Activated B cell treated with CpG ODN at 0.5 μM for 24 hours (primary cell): ENCODE data around the gene ADCY2. TPM values are rescaled to one million over a fixed set of nuclear protein-coding genes. Genes with fewer than 3 reads are reported as not detected.

Experiments
- ATAC-seq: fragments of 200-7000 bp; cut with Tn5 transposase; one replicate; pipeline ENCODE4 v1.10.0; 2021; ENCODE audit warnings: low read depth, mild to moderate bottlenecking, moderate library complexity
- CTCF ChIA-PET: fragments of 350-600 bp; sonication (Branson Sonifier 250); formaldehyde crosslinking; loops from one replicate; lab custom pipeline; 2021; ENCODE audit warnings: antibody characterized with exemption; lab: Charles Lee
- POLR2A ChIA-PET: fragments of 350-600 bp; sonication (Branson Sonifier 250); formaldehyde crosslinking; loops from one replicate; lab custom pipeline; 2021; ENCODE audit warnings: antibody characterized with exemption; lab: Charles Lee
- DNase-seq: peaks from one replicate; pipeline ENCODE4 v3.0.0; 2022
- H3K27ac Mint-ChIP-seq: one replicate; pipeline ENCODE4 v1.8.0; 2020; ENCODE audit warnings: mixed read lengths
- H3K27me3 Mint-ChIP-seq: one replicate; pipeline ENCODE4 v1.8.0; 2021; ENCODE audit warnings: mixed read lengths
- H3K36me3 Mint-ChIP-seq: one replicate; pipeline ENCODE4 v1.8.0; 2021; ENCODE audit warnings: low read depth, mixed read lengths
- H3K4me1 Mint-ChIP-seq: one replicate; pipeline ENCODE4 v1.8.0; 2021; ENCODE audit warnings: mixed read lengths
- H3K4me3 Mint-ChIP-seq: one replicate; pipeline ENCODE4 v1.8.0; 2020; ENCODE audit warnings: mild to moderate bottlenecking, mixed read lengths
- H3K9me3 Mint-ChIP-seq: one replicate; pipeline ENCODE4 v1.8.0; 2020; ENCODE audit warnings: mixed read lengths
- CTCF ChIP-seq: fragments of 200-600 bp; IDR thresholded peaks from one replicate; pipeline ENCODE4 v1.8.0; 2022; ENCODE audit warnings: antibody characterized with exemption, mild to moderate bottlenecking
- intact Hi-C: fragments of 100-400 bp; cut with micrococcal nuclease; formaldehyde crosslinking; loops from one replicate; pipeline ENCODE4 v1.15.1; 2024
- total RNA-seq: library from RNA; stranded (reverse); gene quantifications from 2 replicates; pipeline ENCODE4 v1.2.3, GENCODE V29; 2022

The ADCY2 gene
- total RNA-seq, 1 donor from 2014 or later = not detected

- ATAC-seq (no peak), DNase-seq (no peak)
- CTCF ChIA-PET = no interaction called here
- TF ChIP-seq CTCF = no peak
- intact Hi-C loops = no loop called here
- H3K4me1 Mint-ChIP-seq = no peaks in the 10 kb centered on the region
- peaks cover 2% of the 10 kb centered on the region for H3K9me3 Mint-ChIP-seq
- H3K36me3 Mint-ChIP-seq = no peaks in the 10 kb centered on the region
- no peaks in the 10 kb centered on the region for H3K27me3 Mint-ChIP-seq
- no peak overlapping the region for H3K4me3 Mint-ChIP-seq
- POLR2A ChIA-PET = no interaction called here
- H3K27ac Mint-ChIP-seq = no peak overlapping the region
These were observed 212.8 kb downstream of the ADCY2 start for GRCh38 chr5:7608772-7609171.

DNA sequence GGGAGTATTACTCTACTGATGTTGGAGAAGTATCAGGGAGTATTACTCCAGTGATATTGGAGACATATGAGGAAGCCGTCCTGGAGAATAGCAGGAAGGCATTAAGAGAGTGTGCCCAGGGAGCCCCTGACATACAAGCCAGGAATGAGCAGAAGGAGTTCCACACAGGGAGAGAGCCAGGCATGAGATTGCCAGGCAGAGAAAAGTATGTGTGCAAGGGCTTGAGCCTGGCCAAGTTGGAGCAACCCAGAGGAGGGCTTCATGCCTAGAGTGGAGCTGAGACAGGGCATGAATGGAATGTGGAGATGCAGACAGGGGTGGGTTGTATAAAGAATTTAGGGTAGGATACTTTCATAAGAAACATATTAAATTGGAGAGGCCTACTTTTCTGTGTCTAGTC is 213.8 kb downstream of the ADCY2 start:
- Mint-ChIP-seq H3K4me3 (no peak overlapping the region), H3K36me3 (no peaks in the 10 kb centered on the region), H3K4me1 (no peaks in the 10 kb centered on the region), H3K27me3 (no peaks in the 10 kb centered on the region), H3K27ac (no peak overlapping the region), H3K9me3 (peaks cover 2% of the 10 kb centered on the region)
- ATAC-seq (no peak), DNase-seq (no peak)
- intact Hi-C loops = no loop called here
- CTCF ChIA-PET = no interaction called here
- POLR2A ChIA-PET = no interaction called here
- no peak for TF ChIP-seq CTCF

DNA sequence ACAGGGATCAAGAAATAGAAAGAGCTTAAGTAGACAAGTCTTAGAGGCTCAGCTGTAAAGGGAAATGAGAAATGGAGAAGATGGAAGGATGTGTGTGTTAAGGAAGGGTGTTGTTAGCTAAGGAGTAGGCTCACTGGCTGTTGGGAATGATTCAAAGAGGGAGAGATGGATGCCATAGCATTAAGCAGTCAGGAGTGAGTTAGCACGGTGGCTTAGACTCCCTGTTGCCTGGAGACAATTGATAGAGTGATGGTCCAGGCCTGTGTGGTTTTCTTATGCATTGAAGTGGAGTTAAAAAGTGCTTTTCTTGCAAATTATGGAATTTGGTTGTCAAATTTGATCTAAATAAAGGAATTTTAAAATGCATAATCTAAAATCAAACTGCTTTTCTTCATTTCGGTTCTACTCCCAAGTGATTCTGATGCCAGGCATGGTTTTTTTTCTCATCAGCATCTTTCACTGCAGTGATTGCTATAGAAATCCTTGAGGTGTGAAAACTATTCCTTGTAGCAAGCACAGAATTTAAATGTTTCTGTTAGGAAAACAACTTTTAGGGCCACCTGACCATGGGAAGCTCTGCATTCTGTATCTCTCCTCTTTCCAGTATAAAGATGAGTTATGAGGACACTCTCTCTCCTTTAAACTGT is 214.7 kb downstream of the ADCY2 start:
- Mint-ChIP-seq H3K4me1 (no peaks in the 10 kb centered on the region), H3K9me3 (peaks cover 2% of the 10 kb centered on the region), H3K27ac (no peak overlapping the region), H3K27me3 (no peaks in the 10 kb centered on the region), H3K36me3 (no peaks in the 10 kb centered on the region), H3K4me3 (no peak overlapping the region)
- CTCF ChIA-PET = no interaction called here
- no peak for TF ChIP-seq CTCF
- ATAC-seq (no peak), DNase-seq (no peak)
- POLR2A ChIA-PET = no interaction called here
- intact Hi-C loops = no loop called here

- DNase-seq = no peak
- no peak overlapping the region for H3K27ac Mint-ChIP-seq
- TF ChIP-seq CTCF = no peak
- ChIA-PET POLR2A (no interaction called here), CTCF (no interaction called here)
- ATAC-seq = no peak
- no peaks in the 10 kb centered on the region for H3K4me1 Mint-ChIP-seq
- no peak overlapping the region for H3K4me3 Mint-ChIP-seq
- H3K27me3 Mint-ChIP-seq = no peaks in the 10 kb centered on the region
- intact Hi-C loops = no loop called here
- H3K36me3 Mint-ChIP-seq = no peaks in the 10 kb centered on the region
- H3K9me3 Mint-ChIP-seq = peaks cover 2% of the 10 kb centered on the region
These were observed 215.6 kb downstream of the ADCY2 start for GRCh38 chr5:7611518-7611917.

GRCh38 chr5:7615566-7616061 is 219.7 kb downstream of the ADCY2 start:
- no peaks in the 10 kb centered on the region for H3K27me3 Mint-ChIP-seq
- DNase-seq (no peak), ATAC-seq (no peak)
- no peak overlapping the region for H3K4me3 Mint-ChIP-seq
- TF ChIP-seq CTCF = no peak
- intact Hi-C loops = no loop called here
- POLR2A ChIA-PET = no interaction called here
- H3K36me3 Mint-ChIP-seq = no peaks in the 10 kb centered on the region
- H3K9me3 Mint-ChIP-seq = no peaks in the 10 kb centered on the region
- CTCF ChIA-PET = no interaction called here
- H3K4me1 Mint-ChIP-seq = no peaks in the 10 kb centered on the region
- H3K27ac Mint-ChIP-seq = no peak overlapping the region
